ENCODE measurements around the gene BACH2.

Gene BACH2

GRCh38 chr6:90202156-90202555 is 94.5 kb downstream of the BACH2 start:
- H3K4me3 Mint-ChIP-seq: peak overlapping the region; percentile 49
- peak; percentile 79 for ATAC-seq
- H3K36me3 Mint-ChIP-seq: peaks cover 52% of the 10 kb centered on the region
- H3K27ac Mint-ChIP-seq: peak overlapping the region; percentile 77
- H3K9me3 Mint-ChIP-seq: peaks cover 5% of the 10 kb centered on the region
- H3K4me1 Mint-ChIP-seq: peaks cover 23% of the 10 kb centered on the region
- no peaks in the 10 kb centered on the region for H3K27me3 Mint-ChIP-seq

GRCh38 chr6:90199900-90200299 is 96.7 kb downstream of the BACH2 start:
- Mint-ChIP-seq H3K27me3 (no peaks in the 10 kb centered on the region), H3K27ac (no peak overlapping the region), H3K4me1 (peaks cover 34% of the 10 kb centered on the region), H3K36me3 (peaks cover 44% of the 10 kb centered on the region), H3K9me3 (peaks cover 5% of the 10 kb centered on the region), H3K4me3 (no peak overlapping the region)
- ATAC-seq: no peak

GRCh38 chr6:90198758-90199425 is 97.8 kb downstream of the BACH2 start:
- no peaks in the 10 kb centered on the region for H3K27me3 Mint-ChIP-seq
- peaks cover 39% of the 10 kb centered on the region for H3K4me1 Mint-ChIP-seq
- H3K9me3 Mint-ChIP-seq: peaks cover 5% of the 10 kb centered on the region
- H3K4me3 Mint-ChIP-seq: no peak overlapping the region
- H3K27ac Mint-ChIP-seq: peak overlapping the region; percentile 55
- peaks cover 40% of the 10 kb centered on the region for H3K36me3 Mint-ChIP-seq
- no peak for ATAC-seq

GRCh38 chr6:90197854-90198496 is 98.7 kb downstream of the BACH2 start:
- Mint-ChIP-seq H3K27ac (peak overlapping the region; percentile 55), H3K4me3 (no peak overlapping the region), H3K36me3 (peaks cover 36% of the 10 kb centered on the region), H3K27me3 (no peaks in the 10 kb centered on the region), H3K9me3 (peaks cover 5% of the 10 kb centered on the region), H3K4me1 (peaks cover 41% of the 10 kb centered on the region)
- ATAC-seq: no peak

GRCh38 chr6:90195094-90195829 is 101.4 kb downstream of the BACH2 start:
- peak overlapping the region; percentile 16 for H3K4me3 Mint-ChIP-seq
- H3K36me3 Mint-ChIP-seq: peaks cover 28% of the 10 kb centered on the region
- peaks cover 51% of the 10 kb centered on the region for H3K4me1 Mint-ChIP-seq
- ATAC-seq: no peak
- no peaks in the 10 kb centered on the region for H3K27me3 Mint-ChIP-seq
- H3K9me3 Mint-ChIP-seq: peaks cover 5% of the 10 kb centered on the region
- peak overlapping the region; percentile 60 for H3K27ac Mint-ChIP-seq

GRCh38 chr6:90194371-90194841 is 102.2 kb downstream of the BACH2 start:
- H3K9me3 Mint-ChIP-seq: peaks cover 5% of the 10 kb centered on the region
- no peaks in the 10 kb centered on the region for H3K27me3 Mint-ChIP-seq
- H3K4me1 Mint-ChIP-seq: peaks cover 57% of the 10 kb centered on the region
- H3K27ac Mint-ChIP-seq: peak overlapping the region; percentile 60
- H3K36me3 Mint-ChIP-seq: peaks cover 24% of the 10 kb centered on the region
- H3K4me3 Mint-ChIP-seq: no peak overlapping the region
- no peak for ATAC-seq

- no peak overlapping the region for H3K4me3 Mint-ChIP-seq
- H3K27ac Mint-ChIP-seq: peak overlapping the region; percentile 95
- H3K9me3 Mint-ChIP-seq: peaks cover 3% of the 10 kb centered on the region
- H3K4me1 Mint-ChIP-seq: peaks cover 51% of the 10 kb centered on the region
- H3K27me3 Mint-ChIP-seq: no peaks in the 10 kb centered on the region
- H3K36me3 Mint-ChIP-seq: peaks cover 14% of the 10 kb centered on the region
- no peak for ATAC-seq
Measured at GRCh38 chr6:90193359-90193758, 103.3 kb downstream of the BACH2 start.

GRCh38 chr6:90192857-90193256 is 103.8 kb downstream of the BACH2 start:
- Mint-ChIP-seq H3K27ac (peak overlapping the region; percentile 95), H3K36me3 (peaks cover 9% of the 10 kb centered on the region), H3K4me3 (no peak overlapping the region), H3K4me1 (peaks cover 51% of the 10 kb centered on the region), H3K9me3 (no peaks in the 10 kb centered on the region), H3K27me3 (no peaks in the 10 kb centered on the region)
- no peak for ATAC-seq

GRCh38 chr6:90190752-90191395 is 105.8 kb downstream of the BACH2 start:
- H3K36me3 Mint-ChIP-seq: no peaks in the 10 kb centered on the region
- ATAC-seq: peak; percentile 83
- H3K27me3 Mint-ChIP-seq: no peaks in the 10 kb centered on the region
- peak overlapping the region; percentile 70 for H3K4me3 Mint-ChIP-seq
- H3K9me3 Mint-ChIP-seq: no peaks in the 10 kb centered on the region
- peaks cover 69% of the 10 kb centered on the region for H3K4me1 Mint-ChIP-seq
- peak overlapping the region; percentile 95 for H3K27ac Mint-ChIP-seq

- no peaks in the 10 kb centered on the region for H3K36me3 Mint-ChIP-seq
- H3K27ac Mint-ChIP-seq: peak overlapping the region; percentile 95
- ATAC-seq: no peak
- H3K4me3 Mint-ChIP-seq: no peak overlapping the region
- peaks cover 63% of the 10 kb centered on the region for H3K4me1 Mint-ChIP-seq
- H3K9me3 Mint-ChIP-seq: no peaks in the 10 kb centered on the region
- H3K27me3 Mint-ChIP-seq: no peaks in the 10 kb centered on the region
Measured at GRCh38 chr6:90190131-90190530, 106.5 kb downstream of the BACH2 start.

- H3K4me1 Mint-ChIP-seq: peaks cover 62% of the 10 kb centered on the region
- H3K27me3 Mint-ChIP-seq: no peaks in the 10 kb centered on the region
- H3K9me3 Mint-ChIP-seq: no peaks in the 10 kb centered on the region
- peak; percentile 62 for ATAC-seq
- no peaks in the 10 kb centered on the region for H3K36me3 Mint-ChIP-seq
- peak overlapping the region; percentile 92 for H3K27ac Mint-ChIP-seq
- H3K4me3 Mint-ChIP-seq: peak overlapping the region; percentile 71
Measured at GRCh38 chr6:90187437-90188121, 109.1 kb downstream of the BACH2 start.

- H3K27me3 Mint-ChIP-seq: no peaks in the 10 kb centered on the region
- H3K4me1 Mint-ChIP-seq: peaks cover 62% of the 10 kb centered on the region
- peak; percentile 72 for ATAC-seq
- H3K4me3 Mint-ChIP-seq: peak overlapping the region; percentile 71
- peak overlapping the region; percentile 92 for H3K27ac Mint-ChIP-seq
- no peaks in the 10 kb centered on the region for H3K9me3 Mint-ChIP-seq
- peaks cover 6% of the 10 kb centered on the region for H3K36me3 Mint-ChIP-seq
Measured at GRCh38 chr6:90186637-90187371, 109.8 kb downstream of the BACH2 start.

GRCh38 chr6:90186026-90186425 is 110.6 kb downstream of the BACH2 start:
- no peak for ATAC-seq
- Mint-ChIP-seq H3K27ac (peak overlapping the region; percentile 92), H3K27me3 (no peaks in the 10 kb centered on the region), H3K36me3 (peaks cover 6% of the 10 kb centered on the region), H3K4me3 (peak overlapping the region; percentile 41), H3K9me3 (no peaks in the 10 kb centered on the region), H3K4me1 (peaks cover 57% of the 10 kb centered on the region)

All from stimulated activated memory B cell treated with anti-CD40 and anti-IgM and Interleukin-4, amounts not matched to agents 10 μg/mL and 1 μg/mL and 100 μg/mL, for 72 hours (primary cell).